Measurements from ENCODE around the gene PTPRU. TPM values are rescaled to one million over a fixed set of nuclear protein-coding genes. Genes with fewer than 3 reads are reported as not detected.

Gene PTPRU
- total RNA-seq, 2 experiments from 2014 or later: 0.16 to 0.56 TPM

DNA sequence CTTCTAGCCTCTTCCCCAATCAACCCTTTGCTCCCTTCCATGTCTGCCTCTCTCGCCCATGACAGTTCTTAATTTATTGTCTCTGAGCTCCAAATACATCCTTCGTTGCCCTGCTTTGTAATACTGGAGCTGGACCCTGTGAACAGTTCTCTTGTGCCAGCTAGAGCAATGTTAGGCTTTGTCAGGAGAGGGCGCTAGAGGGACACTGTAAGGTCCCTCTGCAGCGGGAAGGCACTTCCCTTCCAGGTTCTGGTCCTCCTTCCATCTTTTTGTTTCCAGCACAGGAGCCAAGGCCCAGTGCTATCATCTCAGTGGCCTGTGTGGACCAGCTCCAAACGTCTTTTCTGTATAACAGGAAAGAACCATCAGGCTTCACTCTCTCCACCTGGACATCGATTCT is 95.9 kb downstream of the PTPRU start:
- POLR2A ChIA-PET: no interaction called here
- TF ChIP-seq, protein P1, sequence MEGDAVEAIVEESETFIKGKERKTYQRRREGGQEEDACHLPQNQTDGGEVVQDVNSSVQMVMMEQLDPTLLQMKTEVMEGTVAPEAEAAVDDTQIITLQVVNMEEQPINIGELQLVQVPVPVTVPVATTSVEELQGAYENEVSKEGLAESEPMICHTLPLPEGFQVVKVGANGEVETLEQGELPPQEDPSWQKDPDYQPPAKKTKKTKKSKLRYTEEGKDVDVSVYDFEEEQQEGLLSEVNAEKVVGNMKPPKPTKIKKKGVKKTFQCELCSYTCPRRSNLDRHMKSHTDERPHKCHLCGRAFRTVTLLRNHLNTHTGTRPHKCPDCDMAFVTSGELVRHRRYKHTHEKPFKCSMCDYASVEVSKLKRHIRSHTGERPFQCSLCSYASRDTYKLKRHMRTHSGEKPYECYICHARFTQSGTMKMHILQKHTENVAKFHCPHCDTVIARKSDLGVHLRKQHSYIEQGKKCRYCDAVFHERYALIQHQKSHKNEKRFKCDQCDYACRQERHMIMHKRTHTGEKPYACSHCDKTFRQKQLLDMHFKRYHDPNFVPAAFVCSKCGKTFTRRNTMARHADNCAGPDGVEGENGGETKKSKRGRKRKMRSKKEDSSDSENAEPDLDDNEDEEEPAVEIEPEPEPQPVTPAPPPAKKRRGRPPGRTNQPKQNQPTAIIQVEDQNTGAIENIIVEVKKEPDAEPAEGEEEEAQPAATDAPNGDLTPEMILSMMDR (IDR thresholded peaks at IDR 0.05): no peak
- H3K36me3 Mint-ChIP-seq (ENCODE audit: low read depth): no peaks in the 10 kb centered on the region
- peaks cover 0 to 5% of the 10 kb centered on the region in 2 experiments for H3K27me3 ChIP-seq (ENCODE audit: control insufficient read depth in 1 of 2, insufficient read depth in 2 of 2, low read length in 2 of 2)
- no peaks in the 10 kb centered on the region for H3K9me3 ChIP-seq (ENCODE audit: control insufficient read depth in 1 of 2, insufficient read depth in 1 of 2, low read length in 2 of 2)
- no peaks in the 10 kb centered on the region for H3K9me3 Mint-ChIP-seq
- ATAC-seq (ENCODE audit: poor library complexity) (no peak), DNase-seq (peak in 2 of 14 experiments; percentile 2 to 5)
- H3K36me3 ChIP-seq (ENCODE audit: insufficient read depth, low read length): no peaks in the 10 kb centered on the region
- H3K4me3 ChIP-seq (ENCODE audit: low read length): no peak overlapping the region
- peaks cover 17% of the 10 kb centered on the region for H3K27me3 Mint-ChIP-seq
- intact Hi-C loops (cut with DNase I, micrococcal nuclease): no loop called here
- CTCF ChIA-PET: interaction anchor here (0.8 kb wide), 1 partner anchor 8 kb away, joined by 3 read pairs; no protein-coding TSS in a partner anchor
- no peaks in the 10 kb centered on the region for H3K4me1 Mint-ChIP-seq (ENCODE audit: low read depth)
- no peak overlapping the region for H3K27ac ChIP-seq (ENCODE audit: low read depth in 1 of 2, low read length in 2 of 2)
- H3K4me3 Mint-ChIP-seq: no peak overlapping the region
- no peak overlapping the region for H3K27ac Mint-ChIP-seq
- no peaks in the 10 kb centered on the region for H3K4me1 ChIP-seq (ENCODE audit: insufficient read depth, low read length)

DNA sequence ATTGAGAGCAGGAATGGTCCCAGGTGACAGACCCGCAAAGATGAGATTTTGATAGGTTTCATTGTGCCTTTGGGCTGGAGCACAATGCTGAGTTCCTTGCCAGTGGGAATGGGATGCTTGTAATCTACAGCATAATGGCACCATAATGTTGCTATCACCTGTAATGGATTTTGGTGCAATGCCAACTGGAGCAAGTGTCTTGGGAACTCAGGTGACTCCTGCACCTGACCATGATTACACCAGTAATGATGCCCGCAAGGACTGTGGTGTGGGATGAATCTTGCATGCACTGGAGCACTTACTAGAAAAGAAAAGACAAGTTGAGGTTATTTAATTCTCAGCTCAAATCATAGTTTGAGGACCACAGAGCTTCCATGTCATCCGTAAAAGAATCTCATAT is 96.7 kb downstream of the PTPRU start:
- Mint-ChIP-seq H3K36me3 (ENCODE audit: low read depth) (no peaks in the 10 kb centered on the region), H3K4me3 (no peak overlapping the region), H3K27ac (no peak overlapping the region), H3K4me1 (ENCODE audit: low read depth) (no peaks in the 10 kb centered on the region), H3K27me3 (peaks cover 24% of the 10 kb centered on the region), H3K9me3 (no peaks in the 10 kb centered on the region)
- Histone ChIP-seq H3K9me3 (ENCODE audit: control insufficient read depth in 1 of 2, insufficient read depth in 1 of 2, low read length in 2 of 2) (no peaks in the 10 kb centered on the region), H3K4me3 (ENCODE audit: low read length) (no peak overlapping the region), H3K27me3 (ENCODE audit: control insufficient read depth in 1 of 2, insufficient read depth in 2 of 2, low read length in 2 of 2) (peaks cover 0 to 5% of the 10 kb centered on the region in 2 experiments), H3K27ac (ENCODE audit: low read depth in 1 of 2, low read length in 2 of 2) (no peak overlapping the region), H3K4me1 (ENCODE audit: insufficient read depth, low read length) (no peaks in the 10 kb centered on the region), H3K36me3 (ENCODE audit: insufficient read depth, low read length) (no peaks in the 10 kb centered on the region)
- POLR2A ChIA-PET: no interaction called here
- CTCF ChIA-PET: interaction anchor here (0.8 kb wide), 1 partner anchor 8 kb away, joined by 3 read pairs; no protein-coding TSS in a partner anchor
- ATAC-seq (ENCODE audit: poor library complexity) (no peak), DNase-seq (no peak)
- intact Hi-C loops (cut with DNase I, micrococcal nuclease): no loop called here
- TF ChIP-seq, protein P1 (IDR thresholded peaks at IDR 0.05): no peak

DNA sequence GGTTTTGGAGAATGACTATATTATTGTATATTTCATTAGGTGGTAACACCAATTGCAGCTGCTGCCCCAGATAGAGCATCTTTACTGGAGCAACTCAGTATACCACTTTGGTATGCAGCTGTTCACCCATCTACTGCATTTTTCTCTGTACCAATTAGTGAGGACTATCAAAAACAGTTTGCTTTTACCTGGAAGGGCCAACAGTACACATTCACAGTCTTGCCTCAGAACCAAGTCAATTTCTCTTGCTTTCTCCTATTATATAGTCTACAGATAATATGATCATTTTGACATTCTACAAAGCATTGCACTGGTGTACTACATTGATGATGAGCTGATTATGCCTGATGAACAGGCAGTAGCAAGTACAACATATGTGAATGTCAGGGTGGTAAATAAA is 99.3 kb downstream of the PTPRU start:
- ChIA-PET CTCF (no interaction called here), POLR2A (no interaction called here)
- Histone ChIP-seq H3K4me3 (ENCODE audit: low read length) (no peak overlapping the region), H3K4me1 (ENCODE audit: insufficient read depth, low read length) (no peaks in the 10 kb centered on the region), H3K27me3 (ENCODE audit: control insufficient read depth in 1 of 2, insufficient read depth in 2 of 2, low read length in 2 of 2) (peaks cover 0 to 2% of the 10 kb centered on the region in 2 experiments), H3K36me3 (ENCODE audit: insufficient read depth, low read length) (no peaks in the 10 kb centered on the region), H3K27ac (ENCODE audit: low read depth in 1 of 2, low read length in 2 of 2) (no peak overlapping the region), H3K9me3 (ENCODE audit: control insufficient read depth in 1 of 2, insufficient read depth in 1 of 2, low read length in 2 of 2) (no peaks in the 10 kb centered on the region)
- intact Hi-C loops (cut with DNase I, micrococcal nuclease): no loop called here
- TF ChIP-seq, protein P1 (IDR thresholded peaks at IDR 0.05): no peak
- H3K4me3 Mint-ChIP-seq: no peak overlapping the region
- no peak for DNase-seq
- no peak overlapping the region for H3K27ac Mint-ChIP-seq
- ATAC-seq (ENCODE audit: poor library complexity): no peak
- H3K4me1 Mint-ChIP-seq (ENCODE audit: low read depth): no peaks in the 10 kb centered on the region
- H3K36me3 Mint-ChIP-seq (ENCODE audit: low read depth): no peaks in the 10 kb centered on the region
- peaks cover 18% of the 10 kb centered on the region for H3K27me3 Mint-ChIP-seq
- no peaks in the 10 kb centered on the region for H3K9me3 Mint-ChIP-seq

Data from CD4-positive, alpha-beta T cell (primary cell).